ENCODE measurements around the gene SRPK3.

SRPK3 gene

DNA sequence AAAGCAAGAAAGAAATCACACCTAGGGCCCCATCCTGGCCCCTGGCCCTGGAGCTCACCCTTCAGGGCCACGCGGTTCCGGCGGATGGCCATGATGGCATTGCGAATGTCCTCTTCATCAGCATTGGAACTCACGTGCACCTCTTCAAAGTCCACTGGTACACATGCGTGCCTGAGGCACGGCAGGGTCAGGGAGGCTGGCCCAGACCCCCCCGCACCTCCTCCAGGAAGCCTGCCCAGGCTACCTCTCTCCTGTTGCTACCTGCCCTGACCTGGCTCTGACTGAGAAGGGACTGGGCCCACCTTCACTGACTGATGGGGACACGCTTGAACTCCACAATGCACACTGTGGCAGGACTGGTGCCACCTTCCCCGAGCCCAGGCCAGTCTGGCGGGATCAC is 8.8 kb downstream of the SRPK3 start:
- DNase-seq: no peak

DNA sequence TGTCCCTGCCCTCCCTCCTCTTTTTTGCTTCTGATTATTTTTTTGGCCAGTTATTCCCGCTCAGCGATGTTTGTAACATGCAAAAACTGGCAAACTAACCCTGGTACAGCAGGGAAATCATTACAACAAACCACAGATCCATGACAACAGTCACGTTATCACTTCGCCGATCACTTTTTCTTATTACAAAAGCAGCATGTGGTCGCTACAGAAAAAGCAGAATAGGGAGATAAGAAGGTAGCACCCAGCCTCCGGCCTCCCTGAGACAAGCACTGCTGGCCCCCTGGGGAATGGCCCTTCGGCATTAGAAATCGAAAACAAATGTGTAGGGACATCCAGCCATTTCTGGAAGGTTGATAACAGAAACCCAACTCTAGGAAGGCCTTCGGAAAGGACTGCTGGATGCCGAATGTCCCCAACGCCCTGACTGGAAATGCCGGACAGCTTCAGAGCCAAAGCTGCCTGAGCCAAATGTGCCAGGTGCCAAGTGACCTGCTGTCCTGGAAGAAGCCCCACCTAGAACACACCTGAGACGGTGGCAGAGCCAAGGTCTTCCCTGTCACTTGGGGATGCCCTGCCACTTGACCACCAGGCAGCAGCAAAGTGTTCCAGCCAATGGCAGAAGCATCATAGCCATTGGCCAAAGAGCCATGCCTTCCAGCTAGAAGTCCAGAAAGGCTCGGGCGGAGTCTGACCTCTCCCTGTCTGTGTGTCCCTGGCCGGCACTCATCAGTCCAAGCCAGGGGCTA is 10.4 kb downstream of the SRPK3 start:
- DNase-seq: no peak

DNA sequence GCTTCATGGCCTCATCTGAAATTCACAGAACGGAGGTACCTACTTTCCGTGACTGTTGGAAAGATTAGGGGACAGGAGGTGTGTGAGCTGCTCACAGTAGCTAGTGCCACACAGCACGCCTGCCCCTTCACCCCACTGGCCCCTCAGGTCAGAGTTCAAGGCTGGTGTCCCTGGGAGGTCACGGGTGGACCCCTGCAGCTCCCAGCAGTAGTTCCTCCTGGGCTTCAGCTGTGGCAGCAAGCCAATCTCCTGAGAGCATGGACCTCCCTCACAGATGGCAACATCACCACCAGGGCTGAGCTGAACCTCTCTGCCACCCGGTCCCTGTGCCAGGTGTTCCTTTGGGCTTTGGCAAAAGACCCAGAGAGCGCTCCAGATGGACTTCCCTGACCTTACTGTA is 11.5 kb downstream of the SRPK3 start:
- no peak for DNase-seq

- no peak for DNase-seq
Measured at GRCh38 chrX:153793291-153793690, 12.4 kb downstream of the SRPK3 start.

DNA sequence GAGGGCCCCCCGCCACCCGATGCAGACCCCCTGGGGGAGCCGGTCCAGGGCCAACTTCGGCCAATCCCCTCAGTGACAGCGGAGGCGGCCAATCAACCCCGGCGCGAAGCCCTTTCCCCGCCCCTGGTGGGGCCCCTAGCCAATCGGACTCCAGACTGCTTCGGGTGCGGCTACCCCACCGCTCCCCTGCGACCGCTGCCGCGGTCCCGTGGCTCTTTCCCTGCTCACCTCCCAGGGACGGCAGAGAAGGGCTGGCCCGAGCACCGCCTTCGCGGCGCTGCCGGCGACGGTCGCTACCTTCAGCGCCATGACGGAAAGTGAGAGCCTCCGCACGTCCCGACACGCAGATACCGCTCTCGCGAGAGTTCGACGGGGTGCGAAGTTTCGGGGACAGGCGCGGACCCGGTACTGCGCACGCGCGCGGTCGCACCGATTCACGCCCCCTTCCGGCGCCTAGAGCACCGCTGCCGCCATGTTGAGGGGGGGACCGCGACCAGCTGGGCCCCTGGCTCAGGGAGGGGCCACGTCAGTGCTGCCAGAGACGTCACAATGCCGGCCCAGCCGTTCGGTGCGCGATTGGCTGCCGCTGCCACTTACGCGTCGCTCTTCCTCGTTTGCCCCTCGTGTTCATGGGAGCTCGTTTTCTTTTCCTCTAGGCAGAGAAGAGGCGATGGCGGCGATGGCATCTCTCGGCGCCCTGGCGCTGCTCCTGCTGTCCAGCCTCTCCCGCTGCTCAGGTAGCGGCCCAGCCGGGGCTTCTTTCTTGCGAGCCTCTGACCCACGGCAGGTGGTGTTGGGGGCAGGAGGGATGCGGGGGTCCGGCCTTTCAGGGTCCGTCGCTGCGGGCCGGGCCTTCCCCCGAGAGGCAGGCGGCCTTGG is 13.4 kb downstream of the SRPK3 start, which contains the start of the genes IDH3G and SSR4:
IDH3G (minus strand) TSS at position 358 of the 879 bp plus-strand sequence; CDS start at position 309, 49 bp downstream.
SSR4 (plus strand) TSS at position 651 of the 879 bp plus-strand sequence; CDS start at position 671, 20 bp downstream.
- peak; percentile 83 for DNase-seq

GRCh38 chrX:153794897-153795816 is 14.3 kb downstream of the SRPK3 start:
- DNase-seq: peak; percentile 26

DNA sequence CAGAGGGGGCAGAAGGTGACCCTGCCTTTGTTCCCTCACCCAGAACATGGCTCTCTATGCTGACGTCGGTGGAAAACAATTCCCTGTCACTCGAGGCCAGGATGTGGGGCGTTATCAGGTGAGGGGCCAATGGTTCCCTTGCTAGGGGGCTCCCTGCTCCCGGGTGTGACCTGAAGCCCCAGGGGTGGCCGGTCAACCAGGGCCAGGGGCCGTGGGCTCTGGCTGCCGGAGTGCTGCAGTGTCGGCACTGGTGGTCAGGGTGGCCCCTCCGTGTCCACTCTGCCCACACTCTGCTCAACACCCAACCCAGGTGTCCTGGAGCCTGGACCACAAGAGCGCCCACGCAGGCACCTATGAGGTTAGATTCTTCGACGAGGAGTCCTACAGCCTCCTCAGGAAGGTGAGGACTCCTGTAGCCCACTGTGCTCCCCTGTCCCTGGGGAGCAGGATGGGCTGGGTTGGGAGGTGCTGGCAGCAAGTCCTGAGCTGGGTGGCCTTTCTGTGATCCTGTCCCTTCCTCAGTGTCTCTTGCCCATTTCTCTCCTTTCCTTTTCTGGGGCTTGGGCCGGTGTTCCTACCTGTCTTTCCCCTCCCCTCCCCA is 16.7 kb downstream of the SRPK3 start:
- DNase-seq: no peak

GRCh38 chrX:153799326-153799725 is 18.5 kb downstream of the SRPK3 start:
- no peak for DNase-seq

- no peak for DNase-seq
Measured at GRCh38 chrX:153800177-153800722, 19.4 kb downstream of the SRPK3 start.

- DNase-seq: no peak
Measured at GRCh38 chrX:153800746-153801145, 19.9 kb downstream of the SRPK3 start.

GRCh38 chrX:153801669-153802068 is 20.8 kb downstream of the SRPK3 start:
- no peak for DNase-seq

- DNase-seq: no peak
Measured at GRCh38 chrX:153802513-153803045, 21.7 kb downstream of the SRPK3 start.

- DNase-seq: no peak
Measured at GRCh38 chrX:153803211-153804099, 22.6 kb downstream of the SRPK3 start.

- DNase-seq: no peak
Measured at GRCh38 chrX:153804100-153804595, 23.3 kb downstream of the SRPK3 start.

DNA sequence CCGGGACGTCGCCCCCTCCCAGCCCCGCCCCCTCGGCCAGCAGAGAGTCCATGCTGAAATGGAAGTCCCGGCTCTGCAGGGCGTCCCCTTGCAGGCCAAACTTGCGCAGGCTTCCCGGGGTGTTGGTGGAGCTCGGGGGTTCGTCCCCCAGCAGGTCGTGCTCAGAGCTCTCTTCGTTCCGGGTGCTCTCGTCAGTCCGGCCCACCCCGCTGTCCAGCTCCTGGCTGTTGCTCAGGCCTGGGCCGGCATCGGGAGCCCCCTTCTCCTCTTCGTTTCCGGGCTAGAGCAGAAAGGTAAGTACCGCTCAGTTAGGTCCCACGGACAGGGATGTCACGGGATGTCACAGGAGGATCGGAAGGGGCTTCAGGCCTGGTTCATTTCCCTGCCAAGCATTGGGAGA is 23.8 kb downstream of the SRPK3 start:
- no peak for DNase-seq

DNA sequence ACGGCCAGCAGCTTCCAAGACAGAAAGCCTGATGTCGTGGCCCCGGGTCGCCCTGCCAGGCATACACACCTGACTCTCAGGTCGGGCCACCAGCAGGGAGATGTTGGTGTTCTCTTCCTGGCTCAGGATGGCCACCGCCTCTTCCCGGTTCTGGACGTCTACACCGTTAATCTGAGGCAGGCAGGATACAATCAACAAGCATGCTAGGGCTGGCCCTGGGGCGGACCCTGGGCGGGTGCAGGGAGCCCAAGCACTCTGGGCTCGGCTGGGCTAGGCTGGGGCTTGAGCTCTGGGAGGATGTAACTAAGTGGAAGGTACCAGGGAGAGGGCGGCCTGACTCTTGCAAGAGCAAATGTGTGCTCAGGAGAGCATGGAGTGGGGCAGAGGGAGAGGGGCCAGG is 24.6 kb downstream of the SRPK3 start:
- DNase-seq: no peak

- no peak for DNase-seq
Measured at GRCh38 chrX:153806999-153807575, 26.2 kb downstream of the SRPK3 start.

- DNase-seq: no peak
Measured at GRCh38 chrX:153807976-153808375, 27.1 kb downstream of the SRPK3 start.

DNA sequence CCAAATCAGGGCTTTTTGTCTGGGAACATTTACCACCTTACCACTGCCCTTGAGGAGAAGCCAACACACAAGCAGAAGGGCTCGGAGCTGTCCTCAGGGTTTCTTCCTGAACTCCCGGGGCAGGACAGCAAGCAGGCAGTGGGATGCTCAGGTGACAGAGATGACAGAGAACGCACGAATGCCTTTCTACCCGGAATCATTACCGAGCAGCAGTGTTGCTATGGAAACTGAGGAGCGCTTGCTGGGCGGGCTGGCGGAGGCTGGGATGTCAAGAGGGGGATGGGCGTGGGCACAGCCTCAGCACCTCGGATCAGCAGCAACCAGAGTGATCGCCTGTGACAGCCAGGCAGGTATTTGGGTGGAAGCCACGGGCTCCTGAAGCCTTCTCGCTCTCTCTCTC is 31.4 kb downstream of the SRPK3 start:
- DNase-seq: no peak

DNA sequence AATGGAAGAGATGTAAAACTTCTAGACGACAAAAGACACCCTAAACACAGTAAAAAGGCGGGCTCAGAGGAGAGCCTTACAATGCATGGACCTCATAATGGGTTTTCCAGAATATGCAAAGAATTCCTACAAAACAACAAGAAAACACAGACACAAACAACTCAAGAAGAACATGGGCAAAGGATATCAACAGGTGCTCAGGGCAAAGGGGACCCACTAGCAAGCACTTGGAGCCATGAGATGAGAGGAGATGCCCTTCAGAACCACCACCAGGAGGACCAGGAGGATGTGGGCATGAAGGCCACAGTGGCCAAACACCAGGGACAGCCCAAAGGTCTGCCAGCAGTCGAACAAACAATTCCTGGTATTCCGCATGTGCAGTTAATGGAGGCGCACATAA is 32.3 kb downstream of the SRPK3 start:
- no peak for DNase-seq
